HG03108 (cell line): ENCODE results near the gene AKAP6.
"Not testable (repeated sequence)": the region's sequence is repeated elsewhere in the genome, so short reads cannot be mapped to it uniquely, and the experiment has no call there.

Source experiments
- ATAC-seq: cut with Tn5 transposase; IDR thresholded peaks from one replicate; pipeline ENCODE4 v1.9.1; 2021; ENCODE audit warnings: moderate library complexity; ENCODE audit not compliant: unreplicated experiment

AKAP6 gene

DNA sequence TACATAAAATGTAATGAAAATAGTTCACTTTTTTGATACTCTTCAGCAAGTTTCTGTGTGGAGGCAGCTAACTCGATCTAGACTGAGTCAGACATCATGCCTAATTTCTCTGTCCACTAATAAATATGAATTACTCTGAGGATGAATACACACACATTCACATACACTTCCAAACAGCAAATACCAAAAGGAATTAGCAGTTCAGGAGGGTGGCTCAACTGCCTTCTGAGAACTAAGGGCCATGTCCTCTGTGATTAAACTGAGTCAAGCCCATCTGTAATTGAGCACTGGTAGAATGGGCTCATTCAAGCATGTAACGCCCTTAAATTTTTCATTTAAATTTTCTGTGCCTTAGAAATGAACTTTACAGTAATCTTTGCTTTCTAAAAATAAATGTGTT, 242.5 kb downstream of the AKAP6 start:
- ATAC-seq: no peak

DNA sequence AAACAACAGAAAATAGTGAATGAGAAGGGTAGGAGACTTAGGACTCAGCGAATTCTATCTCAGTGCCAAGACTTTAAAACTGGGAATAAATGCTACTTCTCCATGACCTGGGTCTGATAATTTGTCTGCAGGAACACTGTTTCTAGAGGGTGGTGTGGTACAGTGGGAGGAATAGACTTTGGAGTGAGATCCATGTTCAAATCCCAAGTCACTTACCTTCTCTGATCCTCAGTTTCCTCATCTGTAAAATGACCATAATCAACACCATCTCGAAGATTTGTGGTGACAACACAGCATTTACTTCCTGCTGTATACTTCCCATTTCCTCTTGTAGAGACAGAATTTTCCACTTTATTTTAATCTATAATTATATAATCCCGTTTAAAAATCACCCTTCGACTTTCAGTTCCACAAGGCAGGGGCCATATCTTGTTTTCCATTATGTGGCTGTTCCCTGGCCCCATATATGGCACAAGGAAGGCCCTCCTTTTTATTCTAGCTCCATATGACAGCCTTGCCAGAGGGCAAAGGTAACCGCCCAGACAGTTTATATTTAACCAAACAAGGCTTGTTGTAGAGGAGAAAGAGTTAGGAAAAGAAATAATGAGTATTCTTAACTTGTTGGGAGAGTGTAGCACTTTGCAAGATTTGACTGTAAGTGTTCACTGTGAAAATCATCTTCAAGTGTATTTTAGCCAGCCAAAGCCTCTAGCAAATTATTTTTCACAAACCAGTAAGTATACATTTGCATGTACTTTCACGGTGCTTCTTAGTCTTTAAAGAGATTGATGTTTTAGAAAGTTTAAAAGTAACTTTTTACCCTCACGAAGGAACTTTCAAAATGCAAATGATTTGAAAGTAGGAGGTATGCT, 243.1 kb downstream of the AKAP6 start:
- peak; percentile 62 for ATAC-seq

DNA sequence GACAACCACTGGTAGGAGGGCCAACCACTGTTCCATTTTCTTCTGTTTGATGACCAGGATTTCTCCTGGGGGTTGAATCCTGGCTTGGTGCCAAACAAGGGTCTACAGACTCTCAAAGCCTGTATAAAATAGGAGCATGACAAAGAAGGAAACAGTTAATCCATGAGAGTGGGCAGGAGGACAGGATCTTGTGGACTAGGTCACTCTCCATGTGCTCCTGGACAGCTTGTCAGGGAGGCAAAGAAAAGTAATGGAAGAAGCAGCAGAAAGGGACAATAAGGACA, 243.7 kb downstream of the AKAP6 start:
- no peak for ATAC-seq

DNA sequence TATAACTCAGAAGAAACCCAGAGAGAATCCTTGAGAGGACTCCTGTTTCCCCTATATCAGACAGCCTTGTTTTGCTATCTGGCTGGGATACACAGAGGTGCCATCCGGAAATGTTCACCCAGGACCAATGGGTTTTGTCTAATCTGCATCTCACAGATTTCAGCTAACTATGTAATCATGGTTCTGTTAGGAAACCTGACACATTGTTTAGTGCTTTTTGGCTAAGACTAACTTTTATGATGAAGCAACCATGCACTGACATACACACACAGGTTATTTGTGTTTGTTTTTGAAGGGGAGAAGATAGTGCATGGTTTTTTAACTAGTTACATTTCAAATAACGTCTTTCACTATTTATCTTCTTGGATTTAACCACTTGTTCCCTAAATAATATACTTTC, 245.2 kb downstream of the AKAP6 start:
- ATAC-seq: no peak

GRCh38 chr14:32576088-32576795, 247.1 kb downstream of the AKAP6 start:
- no peak for ATAC-seq

- ATAC-seq: no peak
These were observed 247.9 kb downstream of the AKAP6 start for GRCh38 chr14:32576977-32577376.

- no peak for ATAC-seq
These were observed 249.1 kb downstream of the AKAP6 start for GRCh38 chr14:32578181-32578580.

DNA sequence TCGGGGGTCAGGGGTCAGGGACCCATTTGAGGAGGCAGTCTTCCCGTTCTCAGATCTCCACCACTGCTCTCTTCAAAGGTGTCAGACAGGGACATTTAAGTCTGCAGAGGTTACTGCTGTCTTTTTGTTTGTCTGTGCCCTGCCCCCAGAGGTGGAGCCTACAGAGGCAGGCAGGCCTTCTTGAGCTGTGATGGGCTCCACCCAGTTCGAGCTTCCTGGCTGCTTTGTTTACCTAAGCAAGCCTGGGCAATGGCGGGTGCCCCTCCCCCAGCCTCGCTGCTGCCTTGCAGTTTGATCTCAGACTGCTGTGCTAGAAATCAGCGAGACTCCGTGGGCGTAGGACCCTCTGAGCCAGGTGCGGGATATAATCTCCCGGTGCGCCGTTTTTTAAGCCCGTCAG, 254.3 kb downstream of the AKAP6 start:
- ATAC-seq: not testable (repeated sequence)

DNA sequence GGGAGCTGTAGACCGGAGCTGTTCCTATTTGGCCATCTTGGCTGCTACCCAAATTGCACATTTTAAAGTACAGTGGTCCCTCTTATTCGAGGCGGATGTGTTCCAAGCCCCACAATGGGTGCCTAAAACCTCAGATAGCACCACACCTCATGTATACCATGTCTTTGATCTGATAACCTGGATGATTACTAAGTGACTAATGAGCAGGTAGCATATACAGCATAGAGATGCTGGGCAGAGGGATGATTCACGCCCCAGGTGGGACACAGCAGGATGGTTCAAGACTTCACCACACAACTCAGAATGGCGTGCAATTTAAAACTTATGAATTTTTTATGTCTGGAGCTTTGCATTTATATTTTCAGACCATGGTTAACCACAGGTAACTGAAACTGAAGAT, 255.0 kb downstream of the AKAP6 start:
- no peak for ATAC-seq

GRCh38 chr14:32587461-32587860, 258.4 kb downstream of the AKAP6 start:
- ATAC-seq: no peak

DNA sequence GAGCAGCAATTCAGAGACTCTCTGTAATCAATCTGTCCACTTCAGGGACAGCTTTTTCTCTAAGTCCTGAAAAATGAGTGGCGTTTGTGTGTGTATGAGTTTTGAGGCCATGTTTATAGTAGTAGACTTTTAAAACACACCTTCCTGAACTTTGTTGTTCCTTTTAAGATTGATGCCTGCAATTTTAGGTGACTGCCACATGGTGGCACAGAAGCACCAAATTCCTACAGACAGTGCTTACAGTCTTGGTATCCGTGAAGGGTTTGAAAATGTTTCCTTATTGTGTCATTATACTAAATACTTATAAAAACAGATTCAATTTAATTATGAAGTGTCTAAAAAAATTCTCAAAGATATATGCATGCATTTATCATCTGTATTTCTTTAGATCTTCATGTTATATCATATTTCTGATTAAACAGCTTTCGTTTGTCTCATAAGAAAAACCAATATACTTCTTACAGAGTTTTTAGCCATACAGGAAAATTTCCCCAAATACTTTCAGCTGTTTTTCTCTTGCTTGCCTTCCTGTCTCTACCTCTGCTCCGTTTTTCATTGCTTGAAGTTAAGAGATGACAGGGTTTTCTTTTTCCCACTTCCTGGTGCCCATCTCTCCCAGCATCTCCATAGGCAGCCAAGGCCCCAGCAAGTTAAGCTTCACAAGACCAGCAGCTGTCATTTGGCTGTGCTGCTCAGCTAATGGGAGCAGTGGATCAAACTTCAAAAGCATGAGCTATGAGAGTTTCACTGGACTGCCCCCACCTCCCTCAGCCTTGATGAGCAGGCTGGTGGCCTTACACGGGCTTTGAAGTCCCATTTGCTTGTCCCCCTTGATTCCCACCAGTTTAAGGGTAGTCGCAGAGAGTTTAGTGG, 259.6 kb downstream of the AKAP6 start:
- no peak for ATAC-seq

GRCh38 chr14:32590157-32590556, 261.1 kb downstream of the AKAP6 start:
- no peak for ATAC-seq

DNA sequence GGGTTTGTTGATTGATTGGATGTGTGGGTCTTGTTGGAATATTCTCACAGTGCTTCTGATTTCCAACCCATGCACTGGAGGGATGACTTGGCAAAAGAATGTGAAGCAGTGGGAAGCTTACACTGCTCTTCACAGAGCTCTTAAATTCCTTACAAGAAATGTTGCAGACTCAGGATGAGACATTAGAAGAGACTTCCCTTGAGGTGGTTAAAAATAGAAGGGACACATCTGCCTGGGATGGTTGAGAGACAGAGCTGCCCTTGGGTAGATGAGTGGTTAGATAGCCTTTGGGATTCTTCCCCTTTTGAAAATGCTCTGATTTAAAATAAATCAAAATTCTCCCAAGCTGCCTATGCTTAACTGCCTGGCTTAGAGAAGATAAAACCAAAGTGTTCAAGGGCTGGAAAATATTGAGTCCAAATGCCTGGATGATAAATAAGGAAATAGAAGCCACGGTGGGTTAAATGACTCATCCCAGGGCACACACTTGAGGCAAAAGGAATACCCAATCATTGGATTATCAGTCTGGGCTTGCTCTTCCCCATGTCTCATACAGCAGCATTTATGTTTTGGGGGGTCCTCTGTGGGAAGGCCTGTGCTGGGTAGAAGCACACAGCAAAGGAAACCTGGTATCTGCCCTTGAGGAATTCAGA, 264.3 kb downstream of the AKAP6 start:
- ATAC-seq: no peak

DNA sequence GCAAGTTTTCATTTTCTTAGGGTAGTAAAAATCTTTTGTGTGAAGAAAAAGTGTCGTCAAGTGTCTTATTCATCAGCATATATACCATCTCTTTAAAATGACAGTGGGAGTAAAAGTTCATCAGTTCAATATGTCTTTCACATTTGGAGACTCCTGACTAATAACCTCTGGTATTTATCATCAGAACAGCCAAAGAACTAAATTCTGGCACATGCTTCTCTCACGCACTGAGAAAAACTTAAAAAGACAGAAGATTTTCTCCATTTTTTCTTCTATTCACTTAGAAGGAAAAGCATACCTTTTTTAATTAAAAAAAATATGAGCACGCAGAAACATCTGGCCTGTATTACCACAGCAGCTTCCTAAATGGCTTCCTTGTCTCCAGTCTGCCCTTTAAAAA, 265.7 kb downstream of the AKAP6 start:
- no peak for ATAC-seq

DNA sequence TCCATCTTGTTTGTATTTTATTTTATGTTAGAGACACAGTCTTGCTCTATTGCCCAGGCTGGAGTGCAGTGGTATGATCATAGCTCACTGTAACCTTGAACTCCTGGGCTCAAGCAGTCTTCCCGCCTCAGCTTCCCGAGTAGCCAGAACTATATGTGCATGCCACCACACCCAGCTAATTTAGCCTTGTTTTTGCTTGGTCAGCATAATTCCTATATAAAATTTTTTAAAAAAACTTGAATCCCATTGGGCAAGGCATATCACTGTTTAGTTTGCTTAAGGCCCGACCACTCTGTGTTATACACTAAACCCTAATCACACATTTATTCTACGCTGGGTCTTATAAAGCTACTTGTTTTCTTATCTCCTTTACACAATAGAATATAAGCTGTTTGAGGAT, 266.4 kb downstream of the AKAP6 start:
- no peak for ATAC-seq

DNA sequence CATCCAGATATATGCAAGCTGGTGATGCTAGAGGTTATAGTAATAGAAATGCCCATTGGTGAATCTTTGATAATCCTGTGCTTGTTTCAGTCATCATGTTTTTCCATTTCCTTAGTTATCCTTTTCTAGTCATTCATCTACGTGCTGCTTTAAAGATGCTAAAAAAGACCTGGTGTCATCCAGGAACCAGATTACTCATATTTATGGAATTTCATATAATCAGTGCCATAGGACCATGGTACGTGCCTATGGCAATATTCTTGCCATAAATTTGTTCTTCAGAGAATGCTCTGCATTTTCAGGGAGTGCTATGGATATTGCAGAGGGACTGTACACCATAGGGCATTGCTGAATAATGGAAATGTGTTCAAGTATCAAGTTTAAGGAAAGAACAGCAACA, 267.3 kb downstream of the AKAP6 start:
- no peak for ATAC-seq

GRCh38 chr14:32597771-32598170, 268.7 kb downstream of the AKAP6 start:
- ATAC-seq: no peak

DNA sequence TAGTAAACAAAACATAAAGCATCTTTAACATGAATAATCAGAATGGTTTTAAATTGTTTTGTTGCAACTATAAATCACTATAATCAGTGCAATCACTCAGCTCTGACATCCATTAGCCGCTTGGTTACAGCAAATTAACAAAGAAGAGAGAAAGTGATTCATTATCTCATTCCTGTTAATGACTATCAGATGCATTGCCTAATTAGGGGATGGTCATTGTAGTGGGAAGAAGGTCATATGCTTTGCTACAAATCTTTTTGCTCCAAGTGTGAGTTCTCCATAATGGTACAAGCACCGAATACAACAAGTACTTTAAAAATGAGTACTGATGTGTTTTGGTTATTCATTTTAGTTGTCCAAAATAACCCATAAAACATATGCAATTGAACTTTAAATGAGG, 272.0 kb downstream of the AKAP6 start:
- ATAC-seq: no peak

- no peak for ATAC-seq
These were observed 272.8 kb downstream of the AKAP6 start for GRCh38 chr14:32601906-32602305.

DNA sequence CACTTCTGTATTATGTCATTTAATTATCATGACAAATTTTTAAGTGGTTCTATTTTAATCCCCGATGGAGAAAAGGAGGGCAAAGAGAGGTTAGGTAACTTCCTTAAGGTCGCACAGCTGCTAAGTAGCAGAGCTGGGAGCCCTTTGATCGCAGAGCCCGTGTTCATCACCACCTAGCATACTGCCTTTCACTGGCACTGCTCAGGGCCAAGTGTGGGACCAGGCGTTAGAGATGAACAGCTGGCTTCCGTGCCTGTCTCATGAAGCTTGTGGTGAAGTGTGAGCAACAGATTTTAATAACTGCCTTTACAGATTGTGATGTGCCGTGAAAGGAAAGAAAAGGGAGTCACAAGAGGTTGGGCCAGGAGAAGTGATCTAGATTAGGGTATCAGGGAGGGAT, 273.6 kb downstream of the AKAP6 start:
- no peak for ATAC-seq

DNA sequence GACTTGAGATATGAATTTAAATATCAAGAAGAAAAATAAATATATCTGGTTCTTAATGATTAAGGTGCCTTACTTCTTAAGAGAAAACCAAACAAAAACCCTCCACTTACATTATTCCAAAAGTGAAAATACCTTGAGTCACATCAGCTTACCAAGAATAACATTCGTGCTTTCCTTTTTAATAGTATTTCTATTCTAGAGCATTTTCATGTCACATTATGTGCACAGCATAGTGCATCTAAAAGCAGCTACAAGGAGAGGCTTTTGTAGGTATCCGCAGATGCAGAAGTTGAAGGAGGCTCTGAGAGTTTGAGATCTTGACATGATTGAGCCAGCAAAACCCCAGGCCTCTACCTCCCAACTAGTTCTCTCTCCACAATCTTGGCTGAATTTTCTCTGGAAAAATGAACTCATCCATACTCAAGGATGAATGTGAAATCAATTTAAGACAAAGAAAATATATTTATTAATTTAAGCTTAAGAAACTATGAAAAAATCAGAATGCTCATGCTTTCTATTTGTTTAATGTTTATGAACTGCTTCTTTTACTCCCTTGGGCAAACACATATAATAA, 275.0 kb downstream of the AKAP6 start:
- no peak for ATAC-seq
